Thoracic aorta (tissue), 2 donors: Measurements from ENCODE around the gene SLC13A3. TPM values are rescaled to one million over a fixed set of nuclear protein-coding genes. Genes with fewer than 3 reads are reported as not detected.

Experiments used
- ATAC-seq: fragments of 150-250 bp; one replicate; pipeline ENCODE4 v1.8.0; 2017; ENCODE audit warnings: low read depth; ENCODE audit not compliant: insufficient number of reproducible peaks, low FRiP score
- DNase-seq: peaks from one replicate; pipeline ENCODE4 v3.0.0-alpha.2; 2020; ENCODE audit warnings: low spot score
- H3K27ac ChIP-seq, 2 donors: fragments of 200-600 bp; sonication (generic); 1 replicate in 1 of 2; 2 replicates in 1 of 2; pipeline ENCODE4 v1.5.1; 2016; ENCODE audit warnings: mild to moderate bottlenecking in 2 of 2, moderate library complexity in 2 of 2
- H3K27me3 ChIP-seq: fragments of 200-600 bp; sonication (generic); replicated peaks from 2 replicates; pipeline ENCODE4 v1.6.0; 2016; ENCODE audit warnings: mild to moderate bottlenecking; ENCODE audit not compliant: insufficient read depth
- H3K36me3 ChIP-seq: fragments of 200-600 bp; sonication (generic); one replicate; pipeline ENCODE4 v1.5.1; 2016
- H3K4me1 ChIP-seq, 2 donors: fragments of 200-600 bp; sonication (generic); 1 replicate in 1 of 2; 2 replicates in 1 of 2; pipeline versions ENCODE4 v1.5.1 to v1.6.0; 2016; ENCODE audit warnings: low read depth in 2 of 2, mild to moderate bottlenecking in 1 of 2; ENCODE audit not compliant: control insufficient read depth in 1 of 2
- H3K4me3 ChIP-seq: fragments of 200-600 bp; sonication (generic); 2 replicates; pipeline ENCODE4 v1.5.1; 2016; ENCODE audit warnings: mild to moderate bottlenecking
- H3K9me3 ChIP-seq: fragments of 200-600 bp; sonication (generic); 2 replicates; pipeline ENCODE4 v1.5.1; 2016
- CTCF ChIP-seq: fragments of 200-600 bp; sonication (generic); IDR thresholded peaks from one replicate; pipeline ENCODE4 v1.5.1; 2019; ENCODE audit warnings: antibody characterized with exemption
- total RNA-seq, 2 donors: library from RNA; depleted of rRNA; stranded (reverse); fragments of >200 nt; gene quantifications; one replicate each; pipeline versions ENCODE4 v1.1.0 to v1.2.3, GENCODE V29; 2016

The SLC13A3 gene
- total RNA-seq, 2 donors from 2014 or later, result 3.2 to 4.9 TPM

GRCh38 chr20:46696791-46697279 is 45.6 kb upstream of the SLC13A3 start:
- DNase-seq, result no peak

GRCh38 chr20:46695892-46696291 is 44.6 kb upstream of the SLC13A3 start:
- Histone ChIP-seq H3K27me3 (no peaks in the 10 kb centered on the region), H3K4me1 (no peaks in the 10 kb centered on the region), H3K4me3 (no peak overlapping the region), H3K27ac (no peak overlapping the region), H3K36me3 (no peaks in the 10 kb centered on the region), H3K9me3 (no peaks in the 10 kb centered on the region)
- TF ChIP-seq CTCF, result no peak
- no peak for DNase-seq
- ATAC-seq, result no peak

More at GRCh38 chr20:46696791-46697279, 45.6 kb upstream of the SLC13A3 start:
- Histone ChIP-seq H3K27me3 (no peaks in the 10 kb centered on the region), H3K36me3 (no peaks in the 10 kb centered on the region), H3K9me3 (no peaks in the 10 kb centered on the region), H3K4me1 (no peaks in the 10 kb centered on the region), H3K4me3 (no peak overlapping the region), H3K27ac (no peak overlapping the region)
- ATAC-seq, result no peak
- no peak for TF ChIP-seq CTCF

- Histone ChIP-seq H3K27ac (no peak overlapping the region), H3K27me3 (no peaks in the 10 kb centered on the region), H3K9me3 (no peaks in the 10 kb centered on the region), H3K36me3 (no peaks in the 10 kb centered on the region), H3K4me1 (no peaks in the 10 kb centered on the region), H3K4me3 (no peak overlapping the region)
- ATAC-seq (no peak), DNase-seq (no peak)
- no peak for TF ChIP-seq CTCF
Observed at GRCh38 chr20:46694484-46694883, 43.2 kb upstream of the SLC13A3 start.

- TF ChIP-seq CTCF, result no peak
- no peak for ATAC-seq
Observed at GRCh38 chr20:46691196-46691595, 39.9 kb upstream of the SLC13A3 start.

GRCh38 chr20:46690219-46691106 is 39.2 kb upstream of the SLC13A3 start:
- Histone ChIP-seq H3K27ac (peak overlapping the region; percentile 85 to 96), H3K36me3 (peaks cover 5% of the 10 kb centered on the region), H3K27me3 (no peaks in the 10 kb centered on the region), H3K9me3 (no peaks in the 10 kb centered on the region), H3K4me3 (peak overlapping the region; percentile 95), H3K4me1 (peaks cover 17 to 21% of the 10 kb centered on the region in 2 donors)
- DNase-seq (no peak), ATAC-seq (no peak)
- no peak for TF ChIP-seq CTCF

More at GRCh38 chr20:46691196-46691595, 39.9 kb upstream of the SLC13A3 start:
- H3K27ac ChIP-seq, result no peak overlapping the region
- no peaks in the 10 kb centered on the region for H3K9me3 ChIP-seq
- DNase-seq, result no peak
- peaks cover 5% of the 10 kb centered on the region for H3K36me3 ChIP-seq
- peaks cover 17 to 21% of the 10 kb centered on the region in 2 donors for H3K4me1 ChIP-seq
- H3K4me3 ChIP-seq, result no peak overlapping the region
- no peaks in the 10 kb centered on the region for H3K27me3 ChIP-seq
